Peyer's patch (tissue), 4 donors: Measurements from ENCODE around the gene FGGY. TPM values are rescaled to one million over a fixed set of nuclear protein-coding genes. Genes with fewer than 3 reads are reported as not detected.

Experiments
- DNase-seq, 3 donors: peaks; one replicate each; pipeline ENCODE4 v3.0.0-alpha.2; 2017 to 2019
- H3K27ac ChIP-seq, 4 donors: fragments of 200-600 bp; sonication (generic); one replicate each; pipeline ENCODE4 v1.5.1; 2016 to 2019
- H3K27me3 ChIP-seq, 2 donors: fragments of 200-600 bp; sonication (generic); one replicate each; pipeline ENCODE4 v1.5.1; 2019
- H3K36me3 ChIP-seq, 3 donors: fragments of 200-600 bp; sonication (generic); one replicate each; pipeline ENCODE4 v1.5.1; 2016 to 2019
- H3K4me1 ChIP-seq, 4 donors: fragments of 200-600 bp; sonication (generic); one replicate each; pipeline ENCODE4 v1.5.1; 2016 to 2019
- H3K4me3 ChIP-seq, 4 donors: fragments of 200-600 bp; sonication (generic); 1 replicate in 3 of 4; 2 replicates in 1 of 4; pipeline ENCODE4 v1.5.1; 2016 to 2019; ENCODE audit warnings: mild to moderate bottlenecking in 1 of 4
- H3K9me3 ChIP-seq, 4 donors: fragments of 200-600 bp; sonication (generic); one replicate each; pipeline ENCODE4 v1.5.1; 2016 to 2019; ENCODE audit warnings: mild to moderate bottlenecking in 1 of 4
- POLR2A ChIP-seq, 2 donors: fragments of 450-650 bp; IDR thresholded peaks; one replicate each; pipeline ENCODE4 v1.5.1; 2017; ENCODE audit warnings: antibody characterized with exemption in 2 of 2, mild to moderate bottlenecking in 2 of 2, moderate library complexity in 2 of 2
- total RNA-seq, 4 donors: library from RNA; depleted of rRNA; stranded (reverse); fragments of >200 nt; gene quantifications; one replicate each; pipeline ENCODE4 v1.1.0, GENCODE V29; 2016
- TF ChIP-seq, protein P1 (sequence below), 6 experiments: fragments of 450-650 bp in 4 of 6; fragments of 200-600 bp in 2 of 6; sonication (generic) in 1 of 6; IDR thresholded peaks; one replicate each; pipeline ENCODE4 v1.5.1; 2017 to 2019; ENCODE audit warnings: antibody characterized with exemption in 6 of 6, mild to moderate bottlenecking in 3 of 6, moderate library complexity in 1 of 6

Gene FGGY
- total RNA-seq, 4 donors from 2014 or later: 18.9 to 102 (median 33.6) TPM

GRCh38 chr1:59427784-59428183 lies 130.9 kb downstream of the FGGY start:
- H3K9me3 ChIP-seq: no peaks in the 10 kb centered on the region
- no peak overlapping the region for H3K27ac ChIP-seq
- no peak overlapping the region for H3K4me3 ChIP-seq
- H3K27me3 ChIP-seq: no peaks in the 10 kb centered on the region
- no peak for DNase-seq
- no peaks in the 10 kb centered on the region for H3K4me1 ChIP-seq
- no peaks in the 10 kb centered on the region for H3K36me3 ChIP-seq
- TF ChIP-seq POLR2A (IDR thresholded peaks at IDR 0.05): no peak
- TF ChIP-seq, protein P1, sequence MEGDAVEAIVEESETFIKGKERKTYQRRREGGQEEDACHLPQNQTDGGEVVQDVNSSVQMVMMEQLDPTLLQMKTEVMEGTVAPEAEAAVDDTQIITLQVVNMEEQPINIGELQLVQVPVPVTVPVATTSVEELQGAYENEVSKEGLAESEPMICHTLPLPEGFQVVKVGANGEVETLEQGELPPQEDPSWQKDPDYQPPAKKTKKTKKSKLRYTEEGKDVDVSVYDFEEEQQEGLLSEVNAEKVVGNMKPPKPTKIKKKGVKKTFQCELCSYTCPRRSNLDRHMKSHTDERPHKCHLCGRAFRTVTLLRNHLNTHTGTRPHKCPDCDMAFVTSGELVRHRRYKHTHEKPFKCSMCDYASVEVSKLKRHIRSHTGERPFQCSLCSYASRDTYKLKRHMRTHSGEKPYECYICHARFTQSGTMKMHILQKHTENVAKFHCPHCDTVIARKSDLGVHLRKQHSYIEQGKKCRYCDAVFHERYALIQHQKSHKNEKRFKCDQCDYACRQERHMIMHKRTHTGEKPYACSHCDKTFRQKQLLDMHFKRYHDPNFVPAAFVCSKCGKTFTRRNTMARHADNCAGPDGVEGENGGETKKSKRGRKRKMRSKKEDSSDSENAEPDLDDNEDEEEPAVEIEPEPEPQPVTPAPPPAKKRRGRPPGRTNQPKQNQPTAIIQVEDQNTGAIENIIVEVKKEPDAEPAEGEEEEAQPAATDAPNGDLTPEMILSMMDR (IDR thresholded peaks at IDR 0.05): no peak

GRCh38 chr1:59428828-59429227 lies 131.9 kb downstream of the FGGY start:
- H3K27me3 ChIP-seq: no peaks in the 10 kb centered on the region
- H3K27ac ChIP-seq: no peak overlapping the region
- TF ChIP-seq, protein P1 (IDR thresholded peaks at IDR 0.05): no peak
- no peak for TF ChIP-seq POLR2A (IDR thresholded peaks at IDR 0.05)
- no peaks in the 10 kb centered on the region for H3K9me3 ChIP-seq
- no peaks in the 10 kb centered on the region for H3K36me3 ChIP-seq
- peak in 1 of 3 donors; percentile 54 for DNase-seq
- no peak overlapping the region for H3K4me3 ChIP-seq
- no peaks in the 10 kb centered on the region for H3K4me1 ChIP-seq

DNA sequence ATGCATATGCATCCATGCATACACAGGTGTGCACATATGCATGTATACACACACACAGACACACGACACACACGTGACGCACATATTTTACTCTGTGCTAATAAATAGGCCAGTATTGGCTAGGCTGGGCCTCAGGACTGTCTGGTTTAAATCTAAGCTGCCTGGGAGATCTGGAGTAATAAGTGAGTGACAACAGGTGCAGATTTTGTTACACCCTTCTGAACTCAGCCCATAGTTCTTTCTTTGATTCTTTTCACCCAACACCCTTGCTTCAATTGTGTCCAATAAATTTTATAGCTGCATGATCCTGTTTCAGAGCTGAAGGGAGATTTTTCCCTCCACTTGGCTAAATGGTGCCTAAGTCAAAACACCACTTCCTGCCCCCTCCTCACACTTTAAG lies 132.8 kb downstream of the FGGY start:
- TF ChIP-seq, protein P1 (IDR thresholded peaks at IDR 0.05): no peak
- no peak for TF ChIP-seq POLR2A (IDR thresholded peaks at IDR 0.05)
- no peaks in the 10 kb centered on the region for H3K27me3 ChIP-seq
- no peaks in the 10 kb centered on the region for H3K9me3 ChIP-seq
- no peak overlapping the region for H3K4me3 ChIP-seq
- H3K36me3 ChIP-seq: no peaks in the 10 kb centered on the region
- H3K27ac ChIP-seq: no peak overlapping the region
- DNase-seq: no peak
- no peaks in the 10 kb centered on the region for H3K4me1 ChIP-seq

DNA sequence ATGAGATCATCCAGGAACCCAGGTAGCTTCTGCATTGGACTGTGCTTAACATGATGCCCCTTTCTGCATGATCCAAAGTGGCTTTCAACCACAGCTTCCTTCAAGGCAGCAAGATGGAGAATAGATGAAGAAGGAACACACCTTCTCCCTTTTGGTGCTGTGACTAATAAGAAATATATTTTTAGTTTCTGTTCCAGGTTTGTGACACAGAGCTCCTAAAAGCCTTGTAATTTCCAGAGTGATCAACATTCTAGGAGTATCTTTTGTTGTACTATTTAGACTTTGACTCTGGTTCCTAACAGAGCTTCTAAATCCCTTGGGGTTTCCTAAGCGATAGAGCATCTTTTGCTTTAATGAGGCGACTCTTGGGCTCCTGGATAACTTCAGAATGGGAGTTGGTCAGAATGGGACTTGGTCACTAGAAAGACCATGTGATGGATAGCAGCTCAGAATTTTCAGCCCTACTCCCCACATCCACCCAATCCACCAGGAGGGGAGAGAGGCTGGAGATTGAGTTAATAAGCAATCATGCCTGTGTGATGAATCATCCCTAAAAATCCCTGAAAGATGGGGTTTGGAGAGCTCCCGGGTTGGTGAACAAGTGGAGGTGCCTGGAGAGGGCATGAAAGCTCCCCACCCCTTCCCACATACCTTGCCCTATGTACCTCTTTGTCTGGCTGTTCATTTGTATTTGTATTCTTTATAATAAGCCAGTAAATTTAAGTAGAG lies 134.8 kb downstream of the FGGY start:
- Histone ChIP-seq H3K27me3 (no peaks in the 10 kb centered on the region), H3K9me3 (no peaks in the 10 kb centered on the region), H3K27ac (no peak overlapping the region), H3K4me1 (no peaks in the 10 kb centered on the region), H3K36me3 (no peaks in the 10 kb centered on the region), H3K4me3 (no peak overlapping the region)
- TF ChIP-seq, protein P1 (IDR thresholded peaks at IDR 0.05): no peak
- TF ChIP-seq POLR2A (IDR thresholded peaks at IDR 0.05): no peak
- no peak for DNase-seq

DNA sequence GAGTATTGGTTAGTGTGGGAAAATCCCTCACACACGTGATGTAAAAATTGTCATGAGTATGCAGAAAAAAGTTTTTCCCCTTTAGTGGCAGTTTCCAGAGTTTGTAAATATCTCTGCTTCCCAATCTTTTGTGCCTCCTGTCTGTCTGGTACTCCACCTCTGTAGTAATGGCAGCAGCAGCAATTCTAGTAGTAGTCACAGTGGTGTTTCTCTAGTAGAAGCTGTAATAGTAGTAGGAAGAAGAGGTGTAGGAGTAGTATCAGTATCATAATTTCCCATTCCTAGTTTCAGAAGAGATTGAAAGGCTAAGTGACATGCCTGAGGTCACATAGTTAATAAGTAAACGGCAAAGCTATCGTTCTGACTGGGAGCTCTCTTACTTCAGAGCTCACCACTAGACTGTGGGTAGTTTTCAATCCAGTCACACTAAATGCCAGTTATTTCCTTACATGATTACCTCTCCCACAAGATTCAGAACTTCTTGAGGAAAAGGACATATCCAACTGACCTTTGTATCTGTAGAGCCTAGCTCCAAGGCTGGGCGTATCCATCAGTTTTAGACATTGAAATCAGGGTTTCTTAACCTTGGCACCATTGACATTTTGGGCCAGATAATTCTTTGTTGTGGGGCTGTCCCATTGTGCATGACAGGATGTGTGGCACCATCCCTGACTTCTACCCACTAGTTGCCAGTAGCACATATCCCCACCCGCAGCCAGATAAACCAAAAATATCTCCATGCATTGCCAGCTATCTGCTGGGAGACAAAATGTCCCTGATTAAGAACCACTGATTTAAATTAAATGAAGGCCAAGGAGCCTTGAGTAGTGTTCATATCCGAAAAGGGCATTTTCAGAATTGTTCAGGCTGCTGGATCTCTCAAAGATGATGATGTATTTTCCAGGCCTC lies 135.9 kb downstream of the FGGY start:
- TF ChIP-seq, protein P1 (IDR thresholded peaks at IDR 0.05): no peak
- TF ChIP-seq POLR2A (IDR thresholded peaks at IDR 0.05): no peak
- Histone ChIP-seq H3K27me3 (no peaks in the 10 kb centered on the region), H3K9me3 (no peaks in the 10 kb centered on the region), H3K4me1 (no peaks in the 10 kb centered on the region), H3K36me3 (no peaks in the 10 kb centered on the region), H3K27ac (peak overlapping the region in 2 of 4 donors; percentile 7 to 51), H3K4me3 (no peak overlapping the region)
- DNase-seq: no peak
